Type B pancreatic cell (in vitro differentiated cells): ENCODE results near the gene OR13F1. TPM values are rescaled to one million over a fixed set of nuclear protein-coding genes. Genes with fewer than 3 reads are reported as not detected.

Source experiments
- DNase-seq: peaks from one replicate; pipeline ENCODE4 v3.0.0; 2021; ENCODE audit warnings: mixed read lengths; ENCODE audit not compliant: unreplicated experiment; ENCODE audit errors: extremely low spot score
- H3K27ac Mint-ChIP-seq: 2 replicates; pipeline ENCODE4 v1.8.0; 2021; ENCODE audit warnings: mild to moderate bottlenecking, mixed read lengths
- H3K27me3 Mint-ChIP-seq: 2 replicates; pipeline ENCODE4 v1.8.0; 2021; ENCODE audit warnings: mixed read lengths
- H3K36me3 Mint-ChIP-seq: 2 replicates; pipeline ENCODE4 v1.8.0; 2021; ENCODE audit warnings: mixed read lengths
- H3K4me1 Mint-ChIP-seq: one replicate; pipeline ENCODE4 v1.8.0; 2021; ENCODE audit warnings: mixed read lengths; ENCODE audit not compliant: unreplicated experiment
- H3K4me3 Mint-ChIP-seq: 2 replicates; pipeline ENCODE4 v1.8.0; 2021; ENCODE audit warnings: mild to moderate bottlenecking, mixed read lengths
- H3K9me3 Mint-ChIP-seq: 2 replicates; pipeline ENCODE4 v1.8.0; 2021; ENCODE audit warnings: mixed read lengths
- CTCF ChIP-seq: fragments of 200-600 bp; sonication (generic); conservative IDR thresholded peaks from 2 replicates; pipeline ENCODE4 v1.5.0; 2021; ENCODE audit warnings: antibody characterized with exemption, mild to moderate bottlenecking
- total RNA-seq: library from RNA; stranded (reverse); gene quantifications from 2 replicates; pipeline ENCODE4 v1.2.1, GENCODE V29; 2021; ENCODE audit warnings: low replicate concordance

OR13F1 gene
- total RNA-seq, 1 donor from 2014 or later: not detected

- no peak within 1 kb of the TSS for H3K27ac Mint-ChIP-seq
- no peak for TF ChIP-seq CTCF
- H3K9me3 Mint-ChIP-seq: no peaks in the 10 kb centered on the region
- DNase-seq: no peak
- H3K36me3 Mint-ChIP-seq: no peaks in the 10 kb centered on the region
- H3K4me1 Mint-ChIP-seq: no peaks in the 10 kb centered on the region
- H3K4me3 Mint-ChIP-seq: no peak within 1 kb of the TSS
- no peaks in the 10 kb centered on the region for H3K27me3 Mint-ChIP-seq
These were observed 23.0 kb downstream of the OR13F1 start, which contains the start of gene OR13C4 for GRCh38 chr9:104527109-104527508. OR13C4 (minus strand) TSS chr9:104527209; CDS start chr9:104527209, 0 bp downstream.

GRCh38 chr9:104536756-104537155 is 32.7 kb downstream of the OR13F1 start, which contains the start of gene OR13C3:
OR13C3 (minus strand) TSS chr9:104536856; CDS start chr9:104536723, 133 bp downstream.
- H3K27me3 Mint-ChIP-seq: no peaks in the 10 kb centered on the region
- TF ChIP-seq CTCF: no peak
- no peaks in the 10 kb centered on the region for H3K9me3 Mint-ChIP-seq
- H3K4me3 Mint-ChIP-seq: no peak within 1 kb of the TSS
- no peak within 1 kb of the TSS for H3K27ac Mint-ChIP-seq
- H3K36me3 Mint-ChIP-seq: no peaks in the 10 kb centered on the region
- no peaks in the 10 kb centered on the region for H3K4me1 Mint-ChIP-seq
- no peak for DNase-seq

GRCh38 chr9:104539275-104539674 is 35.2 kb downstream of the OR13F1 start:
- Mint-ChIP-seq H3K27me3 (no peaks in the 10 kb centered on the region), H3K4me3 (no peak overlapping the region), H3K9me3 (no peaks in the 10 kb centered on the region), H3K4me1 (no peaks in the 10 kb centered on the region), H3K36me3 (no peaks in the 10 kb centered on the region), H3K27ac (no peak overlapping the region)
- DNase-seq: no peak
- no peak for TF ChIP-seq CTCF

- Mint-ChIP-seq H3K4me1 (no peaks in the 10 kb centered on the region), H3K36me3 (no peaks in the 10 kb centered on the region)
These were observed 40.6 kb downstream of the OR13F1 start for GRCh38 chr9:104544644-104545043.

GRCh38 chr9:104553261-104553660 is 49.2 kb downstream of the OR13F1 start:
- Mint-ChIP-seq H3K9me3 (peaks cover 7% of the 10 kb centered on the region), H3K36me3 (no peaks in the 10 kb centered on the region), H3K4me1 (no peaks in the 10 kb centered on the region), H3K27me3 (no peaks in the 10 kb centered on the region), H3K4me3 (no peak overlapping the region), H3K27ac (no peak overlapping the region)
- no peak for DNase-seq
- TF ChIP-seq CTCF: no peak

More at GRCh38 chr9:104544644-104545043, 40.6 kb downstream of the OR13F1 start:
- DNase-seq: no peak
- Mint-ChIP-seq H3K4me3 (no peak overlapping the region), H3K27me3 (no peaks in the 10 kb centered on the region), H3K27ac (no peak overlapping the region), H3K9me3 (no peaks in the 10 kb centered on the region)
- TF ChIP-seq CTCF: no peak

Other genes starting within 250 kb of the OR13F1 start
- not detected in 2 replicates for gene OR13C4, start 22.9 kb downstream of the OR13F1 start, total RNA-seq
- not detected in 2 replicates for gene OR13C3, start 32.6 kb downstream of the OR13F1 start, total RNA-seq
- not detected in 2 replicates for gene OR13C8, start 64.9 kb downstream of the OR13F1 start, total RNA-seq
- gene OR13C5, start 95.2 kb downstream of the OR13F1 start, total RNA-seq: not detected in 2 replicates
- gene OR13C2, start 101.4 kb downstream of the OR13F1 start, total RNA-seq: not detected in 2 replicates
- not detected in 2 replicates for gene OR13C9, start 113.9 kb downstream of the OR13F1 start, total RNA-seq
- not detected in 2 replicates for gene OR13D1, start 190.3 kb downstream of the OR13F1 start, total RNA-seq
- gene NIPSNAP3A, start 243.4 kb downstream of the OR13F1 start, total RNA-seq: 17.1 and 25.6 TPM in 2 replicates